Superior temporal gyrus (tissue), 1 donor: ENCODE results near the gene CFAP99.

Source experiments
- DNase-seq: peaks from one replicate; pipeline ENCODE4 v3.0.0-alpha.2; 2016; ENCODE audit errors: extremely low spot score

CFAP99 gene

DNA sequence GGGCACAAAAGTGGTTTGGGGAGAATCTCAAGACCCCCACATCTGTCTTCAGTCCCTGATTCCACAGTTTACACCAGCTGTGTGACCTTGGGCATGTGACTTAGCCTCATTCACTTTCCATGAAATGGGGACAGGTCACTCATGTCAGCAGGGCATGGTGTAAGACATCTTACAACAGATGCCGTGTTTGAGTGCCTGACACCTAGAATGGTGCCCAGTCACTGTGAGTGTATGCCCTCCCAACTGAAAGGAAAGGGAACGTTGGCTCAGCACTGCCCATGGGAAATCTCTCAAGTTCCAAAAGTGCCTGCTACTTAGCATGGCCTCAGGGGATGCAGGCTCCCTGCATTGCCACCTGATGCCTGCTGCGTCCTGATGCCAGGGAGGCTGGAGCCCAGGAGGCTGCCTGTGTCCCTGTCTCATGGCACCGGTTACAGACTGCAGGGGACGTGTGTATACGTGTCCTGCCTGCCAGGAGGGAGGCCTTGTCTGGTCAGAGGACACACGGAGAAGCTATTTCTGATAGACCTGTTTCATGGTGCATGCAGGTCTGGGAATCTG is 82.4 kb downstream of the CFAP99 start:
- no peak for DNase-seq

DNA sequence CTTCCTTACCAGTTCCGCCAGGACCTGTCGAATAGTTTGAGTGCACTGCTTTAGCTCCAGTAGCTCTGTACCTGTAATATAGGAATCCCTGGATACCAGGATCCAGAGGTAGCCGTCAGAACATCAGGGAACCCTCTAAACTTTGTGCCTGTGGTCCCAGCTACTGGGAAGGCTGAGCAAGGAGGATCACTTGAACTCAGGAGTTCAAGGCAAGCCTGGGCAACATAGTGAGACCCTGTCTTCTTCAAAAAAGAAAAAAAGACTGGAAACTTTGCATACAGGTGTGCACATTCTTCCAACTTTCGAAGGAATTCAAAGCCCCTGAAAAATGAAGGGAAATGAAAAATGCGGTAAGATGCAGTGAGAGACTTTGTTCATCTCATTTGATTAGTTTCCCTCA is 85.1 kb downstream of the CFAP99 start:
- DNase-seq, result no peak

DNA sequence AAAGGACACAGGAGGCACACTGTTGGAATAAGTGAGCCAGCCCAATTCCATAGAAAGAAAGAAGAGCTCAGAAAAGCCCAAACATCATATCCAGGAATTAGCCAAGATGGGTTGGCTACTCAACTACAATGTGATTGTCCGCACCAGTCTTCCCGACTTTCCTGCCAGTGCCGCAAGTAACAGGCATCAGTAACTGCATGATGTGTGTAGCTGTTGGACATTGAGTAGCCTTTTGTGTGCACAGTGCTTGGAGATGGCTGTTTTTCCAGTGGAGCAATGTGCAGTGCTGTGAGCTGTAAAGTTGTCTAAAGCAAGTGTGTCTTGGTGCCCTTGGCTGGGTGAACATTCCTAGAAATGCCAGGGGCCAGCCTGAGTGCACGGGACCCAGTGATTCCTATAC is 88.5 kb downstream of the CFAP99 start:
- DNase-seq, result no peak

DNA sequence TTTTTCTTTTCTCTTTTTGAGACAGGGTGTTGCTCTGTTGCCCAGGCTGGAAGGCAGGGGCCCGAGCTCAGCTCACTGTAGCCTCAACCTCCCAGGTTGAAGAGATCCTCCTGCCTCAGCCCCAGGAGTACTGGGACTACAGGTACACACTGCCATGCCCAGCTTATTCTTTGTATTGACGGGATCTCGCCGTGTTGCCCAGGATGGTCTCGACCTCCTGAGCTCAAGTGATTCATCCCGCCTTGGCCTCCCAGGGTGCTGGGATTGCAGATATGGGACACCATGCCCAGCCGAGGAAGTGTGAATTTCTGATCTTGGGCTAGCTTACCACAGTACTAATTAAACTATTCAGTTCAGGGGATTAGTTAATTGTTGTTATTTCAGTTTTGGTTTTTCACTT is 89.1 kb downstream of the CFAP99 start:
- no peak for DNase-seq

DNA sequence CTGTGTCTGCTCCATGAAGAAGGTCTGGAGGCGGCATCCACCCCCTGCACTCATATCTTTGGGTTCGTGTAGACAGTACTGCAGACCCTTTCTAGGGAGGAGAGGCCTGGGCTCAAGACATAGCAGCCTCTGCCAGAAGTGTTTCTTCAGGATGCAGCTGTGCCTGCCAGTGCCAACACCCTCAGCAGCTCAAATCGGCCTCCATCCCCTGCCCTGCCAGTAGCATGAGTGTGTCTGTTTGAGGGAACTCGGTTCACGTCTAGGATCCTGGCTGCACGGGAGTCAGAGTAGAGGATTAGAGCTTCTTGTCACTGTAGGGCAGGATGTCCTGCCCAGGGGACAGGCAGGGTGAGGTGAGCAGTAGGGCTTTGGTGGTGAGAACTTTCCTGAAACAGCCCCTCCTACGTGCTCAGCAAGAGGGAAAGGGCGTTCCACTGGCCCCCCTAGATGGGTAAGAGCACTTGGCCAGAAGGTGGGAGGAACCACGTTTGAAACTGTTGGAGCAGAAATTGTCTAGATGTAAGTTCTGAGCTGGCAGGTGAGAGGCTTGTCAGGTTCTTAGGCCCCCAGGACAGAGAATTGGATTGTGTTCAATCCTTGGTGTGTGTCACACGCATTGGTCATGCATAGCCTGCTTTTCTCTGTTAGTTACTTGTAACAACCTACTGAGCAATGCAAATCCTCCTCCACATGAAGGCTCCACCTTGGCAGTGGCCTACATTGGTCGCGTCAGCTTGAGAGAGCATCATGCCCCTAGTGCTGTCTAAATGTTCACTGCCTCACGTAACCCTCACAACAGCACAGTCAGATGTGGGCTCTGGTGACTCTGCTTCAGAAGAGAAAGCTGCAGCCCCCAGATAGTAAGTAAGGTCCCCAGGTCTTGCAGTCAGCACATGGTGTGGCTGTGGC is 91.8 kb downstream of the CFAP99 start:
- DNase-seq, result no peak

DNA sequence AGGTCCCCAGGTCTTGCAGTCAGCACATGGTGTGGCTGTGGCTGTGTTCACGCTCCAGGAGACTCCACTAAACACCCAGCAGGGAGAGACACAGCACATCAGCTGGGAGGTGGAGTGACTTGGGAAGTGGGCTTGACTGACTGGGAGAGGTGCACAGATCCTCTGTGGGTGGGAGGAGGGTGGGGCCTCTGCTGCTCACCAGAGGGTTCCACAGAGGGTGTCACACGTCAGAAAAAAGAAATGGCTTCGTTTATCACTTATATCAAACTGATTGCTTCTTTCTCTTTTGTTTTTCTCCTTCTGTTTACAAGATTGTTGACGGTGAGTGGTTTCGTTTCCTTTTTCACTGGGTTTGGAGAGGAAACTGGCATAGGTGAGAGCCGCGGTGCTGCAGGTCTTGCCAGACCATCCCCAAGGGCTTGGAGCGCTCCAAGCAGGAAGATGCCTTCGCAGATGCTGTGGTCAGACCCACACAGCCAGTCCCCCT is 92.9 kb downstream of the CFAP99 start:
- DNase-seq, result no peak
